NCI-H226 (cell line): ENCODE data around the gene ZNF738.
"Not testable (repeated sequence)": the region's sequence is repeated elsewhere in the genome, so short reads cannot be mapped to it uniquely, and the experiment has no call there.

ENCODE experiments used
- DNase-seq: peaks from one replicate; pipeline ENCODE4 v3.0.0-alpha.2; 2015

The ZNF738 gene

DNA sequence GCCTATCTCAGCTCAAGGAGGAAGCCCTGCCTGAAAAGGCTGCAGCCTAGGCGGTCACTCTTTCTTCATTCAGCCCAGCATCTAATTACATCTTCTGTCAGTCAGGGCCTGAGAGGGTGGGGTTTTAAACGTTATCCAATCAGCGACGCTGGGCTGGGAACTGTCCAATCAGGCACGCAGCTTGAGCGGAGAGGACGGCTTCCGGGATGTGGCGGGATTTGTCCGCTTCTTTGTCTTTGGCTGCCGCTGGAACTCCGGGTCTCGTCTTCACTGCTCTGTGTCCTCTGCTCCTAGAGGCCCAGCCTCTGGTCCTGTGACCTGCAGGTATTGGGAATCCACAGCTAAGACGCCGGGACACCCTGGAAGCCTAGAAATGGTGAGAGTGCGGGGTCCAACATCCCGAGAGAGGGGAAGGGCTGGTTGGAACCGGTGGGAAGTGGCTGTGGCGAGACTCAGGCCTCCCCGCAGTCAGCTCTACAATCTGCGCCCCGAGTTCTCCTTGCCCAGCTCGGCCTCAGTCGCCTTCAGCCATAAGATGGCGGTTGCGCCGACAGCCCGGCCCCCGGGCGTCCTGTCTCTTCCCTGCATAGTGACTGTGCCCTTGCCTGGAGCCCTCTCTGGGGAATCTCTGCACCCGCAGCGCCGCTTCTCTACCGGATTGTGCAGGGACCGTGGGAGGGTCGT is at the start of gene ZNF738:
Gene ZNF738, plus strand, starts transcription at position 233 of the 684 bp plus-strand sequence. Its CDS starts 141 bp downstream, at position 374.
- peak; percentile 81 for DNase-seq

DNA sequence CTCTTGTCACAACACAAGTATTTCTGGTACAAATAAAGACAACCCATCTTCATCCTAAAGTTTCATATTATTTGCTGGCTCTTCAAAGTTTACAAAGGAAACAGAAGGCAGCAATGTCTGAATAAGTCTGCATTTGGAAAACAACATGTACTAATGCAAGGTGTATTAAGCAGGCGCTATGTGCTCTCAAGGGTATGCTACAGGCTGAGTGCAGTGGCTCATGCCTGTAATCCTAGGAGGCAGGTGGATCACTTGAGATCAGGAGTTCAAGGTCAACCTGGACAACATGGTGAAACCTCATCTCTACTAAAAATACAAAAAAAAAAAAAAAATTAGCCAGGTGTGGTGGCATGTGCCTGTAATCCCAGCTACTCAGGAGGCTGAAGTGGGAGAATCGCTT is 46.0 kb upstream of the ZNF738 start:
- DNase-seq, result not testable (repeated sequence)

DNA sequence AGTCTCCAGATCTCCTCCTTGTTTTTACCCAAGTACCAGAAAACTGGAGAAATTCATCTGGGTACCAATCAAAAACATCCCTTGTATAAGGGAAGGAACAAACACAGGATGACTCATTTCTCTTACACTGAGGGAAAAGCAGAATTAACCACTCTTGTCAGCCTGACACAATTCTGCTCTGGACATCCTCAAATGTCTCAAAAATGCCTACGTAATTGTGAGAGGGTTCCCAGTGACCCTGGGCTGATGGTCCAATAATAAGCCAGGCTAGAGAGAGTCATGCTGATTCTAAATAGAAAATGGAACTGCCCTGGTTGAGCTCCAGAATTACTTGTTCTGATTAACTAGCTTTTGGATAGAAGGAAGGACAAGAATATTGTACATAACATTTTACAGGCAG is 44.1 kb upstream of the ZNF738 start:
- no peak for DNase-seq

DNA sequence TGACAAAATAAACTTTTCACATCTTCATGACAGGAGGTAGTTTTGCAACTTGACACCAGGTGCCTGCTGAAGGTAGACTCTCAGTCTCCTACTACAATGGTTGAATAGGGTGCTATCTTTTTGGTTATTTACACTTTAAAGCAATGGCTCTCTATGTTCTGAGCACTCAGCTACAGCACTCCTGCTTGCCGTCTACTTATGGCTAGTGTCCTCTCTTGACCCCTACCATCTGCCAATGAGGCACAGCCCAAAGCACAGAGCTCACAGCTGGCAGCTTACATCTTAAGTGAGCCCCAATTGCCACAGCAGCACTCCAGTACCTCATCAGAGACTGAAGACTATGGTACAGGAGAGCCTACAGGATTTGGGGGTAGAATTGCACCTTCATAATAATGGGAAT is 41.0 kb upstream of the ZNF738 start:
- no peak for DNase-seq

DNA sequence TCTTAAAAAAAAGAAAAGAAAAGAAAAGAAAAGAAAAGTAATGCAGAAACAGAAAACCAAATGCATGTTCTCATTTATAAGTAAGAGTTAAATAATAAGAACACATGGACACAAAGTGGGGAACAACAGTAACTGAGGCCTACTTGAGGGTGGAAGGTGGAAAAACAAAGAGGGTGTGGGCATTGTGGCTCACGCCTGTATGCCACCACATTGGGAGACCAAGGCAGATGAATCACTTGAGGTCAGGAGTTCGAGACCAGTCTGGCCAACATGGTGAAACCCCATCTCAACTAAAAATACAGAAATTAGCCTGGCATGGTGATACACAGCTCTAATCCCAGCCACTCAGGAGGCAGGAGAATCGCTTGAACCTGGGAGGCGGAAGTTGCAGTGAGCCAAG is 37.7 kb upstream of the ZNF738 start:
- no peak for DNase-seq

DNA sequence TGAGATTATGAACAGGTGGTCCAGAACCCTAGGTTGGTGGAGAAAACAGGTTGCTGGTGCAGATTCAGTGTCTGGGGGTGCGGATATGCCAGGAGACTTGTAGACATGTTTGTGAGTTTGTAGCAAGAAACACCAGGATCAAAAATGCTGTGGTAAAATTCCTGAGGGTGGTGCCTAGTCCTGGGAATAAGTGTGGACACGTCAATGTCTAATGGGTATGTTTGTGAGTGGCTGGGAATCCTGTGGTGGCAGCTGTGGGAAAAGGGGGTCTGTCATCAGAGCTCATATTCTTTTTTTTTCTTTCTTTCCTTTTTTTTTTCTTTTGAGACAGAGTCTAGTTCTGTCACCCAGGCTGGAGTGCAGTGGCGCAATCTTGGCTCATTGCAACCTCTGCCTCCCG is 36.8 kb upstream of the ZNF738 start:
- DNase-seq, result no peak

DNA sequence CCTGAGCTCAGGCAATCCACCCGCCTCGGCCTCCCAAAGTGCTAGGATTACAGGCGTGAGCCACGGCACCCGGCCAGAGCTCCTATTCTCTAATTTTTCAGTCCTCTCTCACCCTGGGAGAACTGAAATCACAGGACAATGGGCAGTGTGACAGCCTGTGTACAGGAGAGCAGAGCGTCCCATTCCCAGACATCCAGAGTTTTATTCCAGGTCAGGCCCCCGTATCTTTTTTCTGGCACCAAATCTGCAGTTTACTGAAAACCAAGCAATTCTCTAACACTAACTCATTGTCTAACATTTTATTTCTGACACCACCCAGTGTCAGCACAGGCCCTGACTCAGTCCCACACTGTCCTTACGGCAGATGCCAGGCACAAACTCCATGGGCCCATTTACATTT is 36.3 kb upstream of the ZNF738 start:
- no peak for DNase-seq

DNA sequence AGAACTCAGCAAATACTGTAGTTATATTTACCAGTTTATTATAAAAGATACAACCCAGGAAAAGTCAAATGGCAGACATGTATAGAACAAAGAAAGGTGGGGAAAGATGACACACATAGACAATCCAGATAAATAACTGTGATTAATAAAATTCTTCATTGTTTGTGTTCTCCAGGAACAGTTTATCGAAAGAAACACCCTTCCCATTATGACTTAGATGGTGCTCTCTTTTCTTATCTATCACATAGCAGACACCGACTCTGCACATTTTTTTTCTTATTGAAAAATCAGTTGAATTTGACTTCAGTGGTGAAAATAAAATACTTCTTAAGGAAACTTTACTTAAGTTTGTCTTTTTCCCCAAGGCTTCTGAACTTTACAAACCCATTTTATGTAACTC is 35.8 kb upstream of the ZNF738 start:
- DNase-seq, result no peak

DNA sequence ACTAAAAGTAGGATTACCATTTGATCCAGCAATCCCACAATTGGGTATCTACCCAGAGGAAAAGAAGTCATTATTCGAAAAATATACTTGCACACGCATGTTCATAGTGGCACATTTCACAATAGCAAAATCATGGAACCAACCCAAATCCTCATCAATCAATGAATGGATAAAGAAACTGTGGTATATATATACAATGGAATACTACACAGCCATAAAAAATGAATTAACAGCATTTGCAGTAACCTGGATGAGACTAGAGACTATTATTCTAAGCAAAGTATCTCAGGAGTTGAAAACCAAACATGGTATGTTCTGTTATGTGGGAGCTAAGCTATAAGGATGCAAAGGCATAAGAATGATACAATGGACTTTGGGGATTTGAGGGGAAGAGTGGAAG is 32.6 kb upstream of the ZNF738 start:
- DNase-seq, result no peak

DNA sequence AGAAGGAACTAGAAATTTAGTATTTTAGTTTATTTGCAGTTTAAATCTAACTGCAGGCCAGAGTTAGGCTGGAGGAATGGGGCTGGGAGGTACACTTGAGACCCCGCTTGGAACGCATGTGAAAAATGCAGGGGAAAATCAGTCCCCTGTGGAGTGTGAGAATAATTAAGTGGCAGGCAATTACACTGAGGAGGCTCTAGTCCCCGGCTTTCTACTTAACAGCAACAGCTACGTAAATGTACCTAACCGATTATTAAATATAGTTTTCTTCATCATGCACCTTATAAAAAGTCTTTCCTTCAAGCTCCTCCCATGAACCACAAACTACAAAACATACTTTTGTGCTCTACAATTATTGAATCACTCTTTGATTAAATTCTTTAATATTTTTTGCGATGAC is 30.4 kb upstream of the ZNF738 start:
- DNase-seq, result no peak

DNA sequence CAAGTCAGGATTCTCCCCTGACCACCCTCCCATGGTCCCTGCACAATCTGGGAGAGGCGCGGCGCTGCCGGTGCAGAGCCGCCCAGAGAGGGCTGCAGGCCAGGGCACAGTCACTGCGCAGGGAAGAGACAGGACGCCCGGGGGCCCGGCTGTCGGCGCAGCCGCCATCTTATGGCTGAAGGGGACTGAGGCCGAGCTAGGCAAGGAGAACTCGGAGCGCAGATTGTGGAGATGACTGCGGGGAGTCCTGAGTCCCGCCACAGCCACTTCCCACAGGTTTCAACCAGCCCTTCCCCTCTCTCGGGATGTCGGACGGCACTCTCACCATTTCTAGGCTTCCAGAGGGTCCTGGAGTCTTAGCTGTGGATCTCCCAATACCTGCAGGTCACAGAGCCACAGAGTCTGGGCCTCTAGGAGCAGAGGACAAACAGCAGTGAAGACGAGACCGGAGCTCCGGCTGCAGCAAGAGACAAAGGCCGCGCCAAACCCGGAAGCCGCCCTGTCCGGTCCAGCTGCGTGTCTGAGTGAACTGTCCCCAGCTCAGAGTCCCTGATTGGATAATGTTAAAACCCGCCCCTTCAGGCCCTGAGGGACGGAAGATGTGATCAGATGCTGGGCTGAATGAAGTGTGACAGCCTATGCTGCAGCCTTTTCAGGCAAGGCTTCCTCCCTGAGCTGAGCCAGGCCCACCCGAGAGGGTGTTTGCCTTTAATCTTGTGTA is 29.8 kb upstream of the ZNF738 start, which contains the start of gene ZNF708:
Gene ZNF708, minus strand, starts transcription at position 526 of the 721 bp plus-strand sequence. Its CDS starts 198 bp downstream, at position 328.
- DNase-seq, result peak; percentile 84

DNA sequence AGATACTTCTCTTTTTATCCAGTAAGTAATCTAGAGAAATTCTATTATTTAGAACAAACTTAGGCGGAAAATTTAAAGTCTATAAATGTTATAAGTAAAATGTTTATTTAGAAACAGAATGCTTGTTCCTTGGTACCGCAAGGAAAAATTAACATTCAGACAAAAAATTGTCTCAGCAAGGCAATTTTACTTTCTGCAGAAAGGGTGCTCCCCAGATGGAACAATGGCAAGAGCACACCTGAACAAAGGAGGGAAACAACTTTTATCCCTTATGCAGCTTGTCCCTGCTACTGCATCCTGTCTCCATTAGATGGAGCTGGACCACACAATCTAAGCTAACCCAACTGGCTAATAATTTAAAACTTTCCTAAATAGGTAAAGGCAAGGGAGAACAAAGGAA is 23.1 kb upstream of the ZNF738 start:
- DNase-seq, result no peak

DNA sequence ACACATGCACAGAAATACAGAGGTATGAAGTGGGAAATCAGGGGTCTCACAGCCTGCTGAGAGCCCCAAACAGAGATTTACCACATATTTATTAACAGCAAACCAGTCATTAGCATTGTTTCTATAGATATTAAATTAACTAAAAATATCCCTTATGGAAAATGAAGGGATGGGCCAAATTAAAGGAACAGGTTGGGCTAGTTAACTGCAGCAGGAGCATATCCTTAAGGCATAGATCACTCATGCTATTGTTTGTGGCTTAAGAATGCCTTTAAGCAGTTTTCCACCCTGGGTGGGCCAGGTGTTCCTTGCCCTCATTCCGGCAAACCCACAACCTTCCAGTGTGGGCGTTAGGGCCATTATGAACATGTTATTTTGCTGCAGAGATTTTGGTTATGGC is 14.0 kb upstream of the ZNF738 start:
- not testable (repeated sequence) for DNase-seq

DNA sequence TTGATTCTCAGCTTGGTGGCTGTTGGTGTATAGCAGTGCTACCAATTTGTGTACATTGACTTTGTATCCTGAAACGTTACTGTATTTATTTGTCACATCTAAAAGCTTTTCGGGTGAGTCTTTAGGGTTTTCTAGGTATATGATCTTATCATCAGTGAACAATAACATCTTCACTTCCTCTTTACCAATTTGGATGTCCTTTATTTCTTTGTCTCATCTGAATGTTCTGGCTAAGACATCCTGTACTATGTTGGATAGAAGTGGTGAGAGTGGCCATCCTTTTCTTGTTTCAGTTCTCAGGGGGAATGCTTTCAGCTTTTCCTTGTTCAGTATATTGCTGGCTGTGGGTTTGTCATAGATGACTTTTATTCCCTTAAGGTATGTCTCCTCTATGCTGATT is 6.0 kb upstream of the ZNF738 start:
- DNase-seq, result no peak

DNA sequence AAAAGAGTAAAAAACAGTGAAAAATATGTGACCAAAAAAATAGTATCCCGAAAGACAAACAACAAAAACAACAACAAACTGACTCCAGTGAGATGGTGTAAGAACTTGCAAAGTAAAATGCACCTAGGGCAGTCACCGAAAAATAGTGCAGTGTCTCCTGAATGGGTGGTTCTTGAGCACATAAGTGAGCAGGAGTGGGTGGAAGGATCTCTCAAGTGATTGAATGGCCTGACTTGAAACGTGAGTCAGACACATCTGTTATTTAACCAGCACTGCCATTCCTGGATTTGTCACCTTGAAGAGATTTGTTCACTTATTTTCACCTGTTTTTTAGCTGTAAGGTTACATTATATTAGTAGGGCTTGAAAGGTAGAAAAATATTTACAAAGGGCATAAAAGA is 3.5 kb downstream of the ZNF738 start:
- DNase-seq, result no peak

DNA sequence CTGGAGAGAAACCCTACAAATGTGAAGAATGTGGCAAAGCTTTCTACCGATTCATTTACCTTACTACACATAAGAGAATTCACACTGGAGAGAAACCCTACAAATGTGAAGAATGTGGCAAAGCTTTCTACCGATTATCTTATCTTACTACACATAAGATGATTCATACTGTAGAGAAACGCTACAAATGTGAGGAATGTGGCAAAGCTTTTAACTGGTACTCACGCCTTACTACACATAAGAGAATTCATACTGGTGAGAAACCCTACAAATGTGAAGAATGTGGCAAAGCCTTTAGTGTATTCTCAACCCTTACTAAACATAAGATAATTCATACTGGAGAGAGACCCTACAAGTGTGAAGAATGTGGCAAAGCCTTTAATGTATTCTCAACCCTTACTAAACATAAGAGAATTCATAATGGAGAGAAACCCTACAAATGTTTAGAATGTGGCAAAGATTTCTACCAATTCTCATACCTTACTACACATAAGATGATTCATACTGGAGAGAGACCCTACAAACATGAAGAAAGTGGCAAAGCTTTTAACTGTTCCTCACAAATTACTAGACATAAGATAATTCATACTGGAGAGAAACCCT is 25.3 kb downstream of the ZNF738 start:
- DNase-seq, result no peak

DNA sequence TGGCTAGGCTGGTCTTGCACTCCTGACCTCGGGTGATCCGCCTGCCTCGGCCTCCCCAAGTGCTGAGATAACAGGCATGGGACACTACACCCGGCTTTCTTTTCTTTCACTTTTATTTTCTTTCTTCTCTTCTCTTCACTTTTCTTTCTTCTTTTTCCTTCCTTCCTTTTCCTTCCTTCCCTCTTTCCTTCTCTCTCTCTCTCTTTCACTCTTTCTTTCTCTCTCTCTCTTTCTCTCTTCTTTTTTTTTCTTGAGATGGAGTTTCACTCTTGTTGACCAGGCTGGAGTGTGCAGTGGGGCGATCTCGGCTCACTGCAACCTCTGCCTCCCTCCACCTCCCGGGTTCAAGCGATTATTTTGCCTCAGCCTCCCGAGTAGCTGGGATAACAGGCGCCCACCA is 37.3 kb downstream of the ZNF738 start:
- DNase-seq, result no peak

DNA sequence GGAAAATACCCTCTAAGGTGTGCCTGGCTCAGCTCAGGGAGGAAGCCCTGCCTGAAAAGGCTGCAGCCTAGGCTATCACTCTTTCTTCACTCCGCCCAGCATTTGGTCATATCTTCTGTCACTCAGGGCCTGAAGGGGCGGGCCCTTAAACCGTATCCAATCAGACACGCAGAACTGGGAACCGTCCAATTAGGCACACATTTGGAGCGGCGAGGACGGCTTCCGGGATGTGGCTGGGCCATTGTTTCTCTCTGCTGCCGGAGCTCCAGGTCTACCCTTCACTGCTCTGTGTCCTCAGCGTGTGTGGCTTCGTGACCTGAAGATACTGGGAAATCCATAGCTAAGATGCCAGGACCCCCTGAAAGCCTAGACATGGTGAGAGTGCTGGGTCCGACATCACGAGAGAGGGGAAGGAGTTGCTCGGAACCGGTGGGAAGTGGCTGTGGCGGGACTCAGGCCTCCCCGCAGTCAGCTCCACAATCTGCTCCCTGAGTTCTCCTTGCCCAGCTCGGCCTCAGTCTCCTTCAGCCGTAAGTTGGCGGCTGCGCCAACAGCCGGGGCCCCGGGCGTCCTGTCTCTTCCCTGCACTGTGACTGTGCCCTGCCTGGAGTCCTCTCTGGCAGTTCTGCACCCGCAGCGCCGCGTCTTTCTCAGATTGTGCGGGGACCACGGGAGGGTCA is 38.2 kb downstream of the ZNF738 start, which contains the start of gene ZNF493:
Gene ZNF493, plus strand, starts transcription at position 241 of the 680 bp plus-strand sequence. Its CDS starts 105 bp downstream, at position 346.
- DNase-seq, result peak; percentile 73

DNA sequence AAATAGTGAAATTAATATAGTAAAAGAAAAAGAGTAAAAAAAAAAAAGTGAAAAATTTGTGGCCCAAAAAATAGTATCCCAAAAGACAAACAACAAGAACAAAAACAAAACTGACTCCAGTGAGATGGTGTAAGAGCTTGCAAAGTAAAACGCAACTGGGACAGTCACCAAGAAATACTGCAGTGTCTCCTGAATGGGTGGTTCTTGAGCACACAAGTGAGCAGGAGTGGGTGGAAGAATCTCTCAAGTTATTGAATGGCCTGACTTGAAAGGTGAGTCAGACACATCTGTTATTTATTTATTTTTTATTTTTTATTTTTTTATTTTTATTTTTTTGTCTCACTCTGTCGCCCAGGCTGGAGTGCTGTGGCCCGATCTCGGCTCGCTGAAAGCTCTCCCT is 40.1 kb downstream of the ZNF738 start:
- DNase-seq, result no peak

DNA sequence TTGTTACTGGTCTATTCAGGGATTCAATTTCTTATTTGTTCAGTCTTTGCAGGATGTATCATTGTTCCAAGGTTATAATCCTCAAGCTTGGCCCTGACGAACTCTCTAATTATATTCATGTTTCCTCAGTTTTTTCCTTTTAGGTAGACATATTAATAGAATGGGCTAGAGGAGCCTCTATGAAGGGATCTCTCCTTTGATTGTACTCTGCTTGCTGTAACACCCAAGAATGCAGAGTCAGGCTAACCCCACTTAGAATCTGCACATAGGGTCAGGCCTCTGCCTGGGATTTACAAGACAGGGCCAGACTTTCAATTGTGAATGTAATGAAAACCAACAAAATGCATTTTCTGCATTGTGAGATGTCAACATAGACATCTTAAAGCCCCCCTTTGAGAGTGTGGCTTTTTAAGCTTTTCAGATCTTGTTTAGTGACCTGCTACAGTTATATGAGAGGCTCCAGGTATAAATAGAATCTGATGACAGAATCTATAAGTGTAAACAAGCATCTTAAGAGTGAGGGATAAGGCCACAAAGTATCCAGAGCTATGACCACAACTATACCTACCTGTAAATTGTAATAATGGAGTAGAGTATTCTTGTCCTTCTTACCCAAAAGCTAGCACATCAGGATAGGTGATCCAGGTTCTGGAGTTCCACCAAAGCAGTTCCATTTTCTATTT is 43.6 kb downstream of the ZNF738 start:
- no peak for DNase-seq

DNA sequence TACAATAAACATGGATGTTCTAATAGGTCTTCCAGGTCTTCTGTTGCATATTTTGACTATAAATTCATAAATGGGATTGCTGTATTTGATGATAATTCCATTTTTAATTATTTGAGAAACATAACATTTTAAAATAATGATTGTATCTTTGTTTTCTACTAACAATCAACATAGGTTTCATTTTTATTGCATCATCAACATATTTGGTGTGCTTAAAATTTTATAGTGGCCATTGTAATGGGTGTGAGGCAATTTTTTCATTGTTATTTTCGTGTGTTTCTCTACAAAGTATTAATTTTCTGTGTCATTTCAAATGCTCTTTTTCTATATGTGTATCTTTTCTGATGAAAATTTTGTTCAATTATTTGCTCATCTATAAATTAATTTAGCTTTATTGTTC is 51.4 kb downstream of the ZNF738 start:
- no peak for DNase-seq

DNA sequence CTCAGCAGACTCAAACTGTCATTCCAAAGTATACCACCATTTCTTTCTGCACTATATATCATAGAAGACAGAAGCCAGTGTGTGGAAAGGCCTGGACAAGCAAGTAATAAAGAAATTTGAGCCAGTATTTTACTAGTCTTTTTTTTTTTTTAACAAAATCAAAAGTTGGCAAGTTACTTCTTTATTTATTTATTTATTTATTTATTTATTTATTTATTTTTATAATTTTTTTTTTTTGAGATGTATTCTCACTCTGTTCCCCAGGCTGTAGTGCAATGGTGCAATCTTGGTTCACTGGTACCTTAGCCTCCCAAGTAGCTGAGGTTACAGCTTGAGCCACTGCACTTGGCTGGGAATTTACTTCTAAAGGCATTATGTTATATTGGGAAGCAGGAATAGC is 63.4 kb downstream of the ZNF738 start:
- no peak for DNase-seq
